Spleen (tissue), 11 donors: ENCODE data around the gene MSI2. TPM values are rescaled to one million over a fixed set of nuclear protein-coding genes. Genes with fewer than 3 reads are reported as not detected.

Experiments
- DNase-seq: peaks from one replicate; pipeline ENCODE4 v3.0.0-alpha.2; 2020
- H3K27ac ChIP-seq, 8 donors: fragments of 200-600 bp; sonication (generic) in 7 of 8; 1 replicate in 4 of 8; 2 replicates in 4 of 8; pipeline versions ENCODE4 v1.5.0 to v1.8.0; 2016 to 2021; ENCODE audit warnings: inconsistent platforms in 4 of 8, mild to moderate bottlenecking in 4 of 8, moderate library complexity in 1 of 8
- H3K27me3 ChIP-seq, 7 donors: fragments of 200-600 bp; sonication (generic) in 6 of 7; replicated peaks in 1 of 7; 1 replicate in 4 of 7; 2 replicates in 3 of 7; pipeline versions ENCODE4 v1.5.0 to v1.8.0; 2016 to 2021; ENCODE audit warnings: inconsistent platforms in 3 of 7, mild to moderate bottlenecking in 1 of 7
- H3K36me3 ChIP-seq, 6 donors: fragments of 200-600 bp; sonication (generic) in 5 of 6; 1 replicate in 4 of 6; 2 replicates in 2 of 6; pipeline versions ENCODE4 v1.5.0 to v1.8.0; 2016 to 2021; ENCODE audit warnings: inconsistent platforms in 2 of 6
- H3K4me1 ChIP-seq, 6 donors: fragments of 200-600 bp; sonication (generic) in 5 of 6; 1 replicate in 3 of 6; 2 replicates in 3 of 6; pipeline versions ENCODE4 v1.5.0 to v1.8.0; 2016 to 2021; ENCODE audit warnings: inconsistent platforms in 3 of 6
- H3K4me3 ChIP-seq, 8 donors: fragments of 200-600 bp; sonication (generic) in 7 of 8; 1 replicate in 4 of 8; 2 replicates in 4 of 8; pipeline versions ENCODE4 v1.5.0 to v1.8.0; 2016 to 2021; ENCODE audit warnings: inconsistent platforms in 4 of 8, mild to moderate bottlenecking in 4 of 8, moderate library complexity in 2 of 8
- H3K9me3 ChIP-seq, 8 donors: fragments of 200-600 bp; sonication (generic) in 7 of 8; 1 replicate in 4 of 8; 2 replicates in 4 of 8; pipeline versions ENCODE4 v1.5.0 to v1.8.0; 2016 to 2021; ENCODE audit warnings: inconsistent platforms in 4 of 8
- POLR2A ChIP-seq, 3 donors: fragments of 450-650 bp; IDR thresholded peaks; one replicate each; pipeline ENCODE4 v1.5.1; 2017; ENCODE audit warnings: antibody characterized with exemption in 3 of 3, mild to moderate bottlenecking in 1 of 3
- POLR2AphosphoS5 ChIP-seq, 3 donors: sonication (generic); formaldehyde crosslinking; IDR thresholded peaks; one replicate each; pipeline ENCODE4 v1.5.1; 2017; ENCODE audit warnings: antibody characterized with exemption in 3 of 3
- WGBS, 5 donors: extraction: QIAGEN DNeasy Blood & Tissue Kit in 3 of 5; methylation state at CpG; one replicate each; pipeline versions ENCODE4 v1.1.5 to v1.1.7; 2013 to 2018; 5-methylcytosine and 5-hydroxymethylcytosine counted together
- intact Hi-C: fragments of 100-400 bp; cut with DNase I; formaldehyde crosslinking; loops from one replicate; pipeline ENCODE4 v1.15.0; 2023; ENCODE audit warnings: low total_unique reads
- polyA plus RNA-seq, 3 donors: library from polyadenylated mRNA; stranded (reverse); fragments of 200-250 nt; gene quantifications; one replicate each; pipeline ENCODE4 v1.2.1, GENCODE V29; 2013
- total RNA-seq, 7 donors: library from RNA; depleted of rRNA in 3 of 7; stranded (reverse); fragments of >200 nt in 3 of 7; fragmentation: NEBNext Ultra II Directional in 4 of 7; extraction: Animal tissue kit (Norgen Biotek cat#: 25700) in 4 of 7; gene quantifications; one replicate each; pipeline versions ENCODE4 v1.1.0 to v1.2.1, GENCODE V29; 2016 to 2021
- TF ChIP-seq, protein P1 (sequence below), 11 experiments: fragments of 200-600 bp in 7 of 11; fragments of 450-650 bp in 4 of 11; sonication (generic) in 4 of 11; IDR thresholded peaks in 8 of 11; conservative IDR thresholded peaks in 3 of 11; 1 replicate in 7 of 11; 2 replicates in 4 of 11; pipeline versions ENCODE4 v1.4.0 to v1.8.0; 2016 to 2021; ENCODE audit warnings: antibody characterized with exemption in 11 of 11, inconsistent platforms in 4 of 11, mild to moderate bottlenecking in 1 of 11
- donor health status: healthy with polysubstance abuse.
- donor health status: DM: no; HTN: no; CAD: no; lungs with moderate emphysema.
- donor health status: DM: no; HTN: no; CAD: no.
- donor health status: Bipolar disorder and iron deficiency.
- donor health status: healthy.
- donor health status: DM: no; HTN: no; CAD: no.
- donor health status: DM: yes; HTN: yes; CAD: no.

Gene MSI2
- total and polyA plus RNA-seq, 10 donors: 9.8 to 131 (median 64.7) TPM

DNA sequence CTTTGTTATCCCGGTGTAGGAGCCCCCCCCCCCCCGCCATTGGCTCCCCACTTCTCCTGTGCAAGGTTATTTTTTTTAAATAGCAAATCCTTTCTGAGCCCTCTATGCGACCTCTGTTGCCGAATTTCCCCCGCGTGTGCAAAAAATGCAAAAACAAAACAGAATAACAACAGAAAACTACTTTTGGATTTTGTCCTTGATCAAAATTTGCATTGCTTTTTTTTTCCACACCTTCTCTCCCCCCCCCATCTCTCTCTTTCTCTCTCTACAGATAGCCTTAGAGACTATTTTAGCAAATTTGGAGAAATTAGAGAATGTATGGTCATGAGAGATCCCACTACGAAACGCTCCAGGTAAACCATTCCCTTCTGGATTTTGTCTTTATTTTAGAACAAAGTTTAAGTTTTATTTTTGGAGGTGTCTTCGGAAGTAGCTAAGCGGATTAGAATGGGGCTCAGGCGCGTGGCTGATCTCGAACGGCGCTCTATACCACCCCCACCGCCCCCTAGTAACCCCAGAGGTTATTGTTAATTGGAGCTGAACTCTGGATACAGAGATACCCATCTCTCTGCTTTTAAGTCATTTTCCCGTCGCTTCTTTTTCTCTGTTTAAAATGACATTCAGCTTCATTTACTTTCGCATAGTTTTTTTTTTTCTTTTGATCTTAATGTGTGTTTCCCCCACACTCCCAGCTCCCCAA lies 1.0 kb downstream of the MSI2 start:
- WGBS, 5 donors: 1 to 2% (median 1%) methylated on average over 19 of the region's 19 CpGs
- DNase-seq: no peak
- H3K4me3 ChIP-seq: peak overlapping the region; percentile 70 to 90 (median 84)
- TF ChIP-seq POLR2AphosphoS5 (IDR thresholded peaks at IDR 0.05) (no peak), POLR2A (IDR thresholded peaks at IDR 0.05) (no peak)
- TF ChIP-seq, protein P1, sequence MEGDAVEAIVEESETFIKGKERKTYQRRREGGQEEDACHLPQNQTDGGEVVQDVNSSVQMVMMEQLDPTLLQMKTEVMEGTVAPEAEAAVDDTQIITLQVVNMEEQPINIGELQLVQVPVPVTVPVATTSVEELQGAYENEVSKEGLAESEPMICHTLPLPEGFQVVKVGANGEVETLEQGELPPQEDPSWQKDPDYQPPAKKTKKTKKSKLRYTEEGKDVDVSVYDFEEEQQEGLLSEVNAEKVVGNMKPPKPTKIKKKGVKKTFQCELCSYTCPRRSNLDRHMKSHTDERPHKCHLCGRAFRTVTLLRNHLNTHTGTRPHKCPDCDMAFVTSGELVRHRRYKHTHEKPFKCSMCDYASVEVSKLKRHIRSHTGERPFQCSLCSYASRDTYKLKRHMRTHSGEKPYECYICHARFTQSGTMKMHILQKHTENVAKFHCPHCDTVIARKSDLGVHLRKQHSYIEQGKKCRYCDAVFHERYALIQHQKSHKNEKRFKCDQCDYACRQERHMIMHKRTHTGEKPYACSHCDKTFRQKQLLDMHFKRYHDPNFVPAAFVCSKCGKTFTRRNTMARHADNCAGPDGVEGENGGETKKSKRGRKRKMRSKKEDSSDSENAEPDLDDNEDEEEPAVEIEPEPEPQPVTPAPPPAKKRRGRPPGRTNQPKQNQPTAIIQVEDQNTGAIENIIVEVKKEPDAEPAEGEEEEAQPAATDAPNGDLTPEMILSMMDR (IDR thresholded peaks at IDR 0.05 in 8 of 11, conservative IDR thresholded peaks at IDR 0.05 in 3 of 11): no peak
- intact Hi-C loops: no loop called here
- H3K4me1 ChIP-seq: peaks cover 15 to 64% (median 47%) of the 10 kb centered on the region in 6 donors
- H3K9me3 ChIP-seq: no peaks in the 10 kb centered on the region
- no peaks in the 10 kb centered on the region for H3K27me3 ChIP-seq
- peaks cover 0 to 22% (median 3%) of the 10 kb centered on the region in 6 donors for H3K36me3 ChIP-seq
- peak overlapping the region in 7 of 8 donors; percentile 90 to 95 (median 91) for H3K27ac ChIP-seq

DNA sequence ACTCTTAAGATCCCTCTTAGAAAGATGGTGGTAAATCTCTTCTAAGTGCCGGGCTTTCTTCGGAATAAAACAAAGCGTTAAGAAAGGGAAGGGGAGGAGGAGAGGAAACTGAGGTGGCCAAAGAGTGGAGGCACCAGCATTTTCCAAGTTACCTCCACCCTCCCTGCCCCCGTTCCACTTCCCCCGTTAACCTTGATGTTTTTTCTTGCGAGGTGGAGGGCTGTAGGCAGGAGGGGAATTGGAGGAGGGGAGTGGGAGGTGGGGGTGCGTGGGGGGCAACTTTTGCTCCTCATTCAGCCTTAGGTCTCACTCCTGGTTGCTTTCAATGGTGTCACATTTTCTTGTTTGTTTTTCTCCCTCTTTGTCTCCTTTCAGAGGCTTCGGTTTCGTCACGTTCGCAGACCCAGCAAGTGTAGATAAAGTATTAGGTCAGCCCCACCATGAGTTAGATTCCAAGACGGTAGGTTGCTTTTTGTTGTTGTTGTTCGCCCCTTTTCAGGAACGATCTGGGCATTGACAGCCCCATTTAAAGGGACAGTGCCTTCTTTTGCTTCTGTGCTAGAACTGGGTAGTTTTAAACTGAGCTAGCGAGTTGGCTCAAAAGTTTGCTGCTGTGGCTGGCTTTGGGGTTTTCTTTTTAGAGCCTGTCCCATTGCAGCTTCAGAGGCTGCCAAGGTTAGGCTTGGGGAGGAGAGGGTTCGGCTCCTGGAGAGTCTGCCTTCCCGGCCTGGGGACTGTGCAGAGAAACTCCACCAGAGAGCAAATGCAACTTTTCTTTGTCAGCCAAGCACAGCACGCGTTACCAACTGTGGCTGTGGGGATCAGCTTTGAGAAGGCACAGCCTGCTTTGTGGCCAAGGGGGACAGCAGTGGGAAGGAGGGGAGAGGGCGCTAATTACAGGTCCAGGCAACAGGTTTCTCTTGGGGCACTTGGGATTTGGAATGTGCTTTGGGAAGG lies 1.9 kb downstream of the MSI2 start:
- H3K4me1 ChIP-seq: peaks cover 15 to 72% (median 53%) of the 10 kb centered on the region in 6 donors

DNA sequence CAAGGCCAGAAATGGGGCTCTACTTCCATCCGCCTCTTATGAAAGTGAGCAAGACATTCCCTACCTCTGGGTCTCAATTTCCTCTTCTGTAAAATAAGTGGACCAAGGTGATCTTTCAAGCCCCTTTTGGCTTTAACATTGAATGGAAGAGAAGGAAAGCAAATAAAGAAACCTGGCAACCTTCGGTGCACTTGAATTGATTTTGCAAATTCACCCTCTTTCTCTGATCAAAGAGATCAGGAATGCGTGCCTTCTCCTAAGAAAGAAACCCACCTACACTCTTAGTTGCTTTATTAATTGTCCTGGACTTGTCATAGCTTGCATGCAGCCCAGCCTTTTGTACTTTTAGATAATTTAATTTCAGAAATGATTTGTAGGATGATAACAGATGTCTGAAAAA lies 3.0 kb downstream of the MSI2 start:
- Histone ChIP-seq H3K4me1 (peaks cover 15 to 84% (median 56%) of the 10 kb centered on the region in 6 donors), H3K4me3 (peak overlapping the region in 1 of 8 donors; percentile 90), H3K27ac (no peak overlapping the region), H3K27me3 (no peaks in the 10 kb centered on the region), H3K36me3 (peaks cover 0 to 41% (median 13%) of the 10 kb centered on the region in 6 donors), H3K9me3 (no peaks in the 10 kb centered on the region)
- intact Hi-C loops: no loop called here
- TF ChIP-seq POLR2A (IDR thresholded peaks at IDR 0.05) (no peak), POLR2AphosphoS5 (IDR thresholded peaks at IDR 0.05) (no peak)
- TF ChIP-seq, protein P1 (IDR thresholded peaks at IDR 0.05 in 8 of 11, conservative IDR thresholded peaks at IDR 0.05 in 3 of 11): no peak
- DNase-seq: no peak
- 52 to 80% (median 58%) methylated on average over 3 of the region's 3 CpGs for WGBS, 5 donors

More for the DNA sequence above, 1.9 kb downstream of the MSI2 start:
- H3K27me3 ChIP-seq: no peaks in the 10 kb centered on the region
- no peak for DNase-seq
- peaks cover 0 to 30% (median 9%) of the 10 kb centered on the region in 6 donors for H3K36me3 ChIP-seq
- WGBS, 5 donors: 6 to 11% (median 7%) methylated on average over 20 of the region's 20 CpGs
- H3K4me3 ChIP-seq: peak overlapping the region; percentile 70 to 90 (median 84)
- TF ChIP-seq POLR2A (IDR thresholded peaks at IDR 0.05) (peak in 1 of 3 donors; percentile 3), POLR2AphosphoS5 (IDR thresholded peaks at IDR 0.05) (no peak)
- TF ChIP-seq, protein P1 (IDR thresholded peaks at IDR 0.05 in 8 of 11, conservative IDR thresholded peaks at IDR 0.05 in 3 of 11): no peak
- no peaks in the 10 kb centered on the region for H3K9me3 ChIP-seq
- intact Hi-C loops: no loop called here
- H3K27ac ChIP-seq: peak overlapping the region in 5 of 8 donors; percentile 90 to 95 (median 91)
